ENCODE results near the gene PSENEN.

DNA sequence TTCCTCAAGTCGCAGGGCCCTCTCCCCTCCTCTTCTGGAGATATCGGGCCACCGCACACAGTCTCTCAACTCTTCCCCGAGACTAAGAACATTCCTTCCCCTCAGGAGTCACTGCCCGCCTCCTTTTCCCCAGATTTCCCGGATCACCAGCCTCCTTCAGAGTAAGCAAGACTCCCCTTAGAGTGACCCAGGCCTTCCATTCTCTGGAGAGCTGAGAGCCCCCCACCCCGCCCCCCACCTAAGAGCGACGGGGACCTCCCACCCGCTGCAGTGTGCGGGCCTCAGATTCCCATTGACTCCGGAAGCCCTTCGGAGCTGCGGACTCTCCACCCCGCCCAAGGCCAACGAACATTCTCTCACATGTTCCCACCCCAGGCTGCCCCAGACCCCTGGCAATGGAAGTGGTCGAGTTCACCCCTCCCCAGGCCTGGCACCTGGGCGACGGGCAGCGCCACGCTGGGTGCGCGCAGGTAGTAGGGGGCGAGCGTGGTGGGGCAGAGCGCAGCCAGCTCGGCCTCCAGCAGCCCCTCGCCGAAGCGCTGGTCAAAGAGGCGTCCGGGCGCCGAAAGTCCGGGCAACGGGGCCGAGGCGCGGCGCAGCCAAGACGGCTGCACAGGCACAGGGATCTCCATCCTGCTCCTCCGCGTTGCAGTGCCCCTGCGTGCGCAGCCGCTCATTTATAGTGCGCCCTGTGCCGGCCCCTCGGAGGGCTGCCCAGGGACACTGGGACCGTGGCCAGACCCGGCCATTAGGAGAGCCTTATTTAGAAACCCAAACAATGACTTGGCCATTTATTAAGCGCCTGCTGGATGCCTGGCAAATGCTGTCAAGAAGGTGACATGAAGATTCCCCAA is 11.2 kb downstream of the PSENEN start, which contains the start of gene HSPB6:
- TF ChIP-seq EZH2 (IDR thresholded peaks at IDR 0.05; ENCODE audit: borderline replicate concordance), result peak; percentile 31
- no peak for TF ChIP-seq CTCF (IDR thresholded peaks at IDR 0.05; ENCODE audit: poor library complexity)
- no peak for TF ChIP-seq EZH2phosphoT487 (IDR thresholded peaks at IDR 0.05; ENCODE audit: low read depth, severe bottlenecking, unreplicated experiment)
